KOPT-K1 (cell line): Measurements from ENCODE around the gene NADSYN1.

Source experiments
- H3K27ac ChIP-seq: fragments of 200-600 bp; sonication (generic); 2 replicates; pipeline ENCODE4 v1.5.1; 2016; ENCODE audit warnings: antibody characterized with exemption, mild to moderate bottlenecking, low read depth, low read length; ENCODE audit not compliant: poor library complexity, severe bottlenecking
- H3K36me3 ChIP-seq: fragments of 200-600 bp; sonication (generic); 2 replicates; pipeline ENCODE4 v1.5.1; 2017; ENCODE audit warnings: antibody characterized with exemption, mild to moderate bottlenecking, low read length, moderate library complexity; ENCODE audit not compliant: insufficient read depth
- H3K9me3 ChIP-seq: fragments of 200-600 bp; sonication (generic); 2 replicates; pipeline ENCODE4 v1.5.1; 2017; ENCODE audit warnings: antibody characterized with exemption, low read length, mild to moderate bottlenecking; ENCODE audit not compliant: insufficient read depth, poor library complexity, severe bottlenecking

Gene NADSYN1

DNA sequence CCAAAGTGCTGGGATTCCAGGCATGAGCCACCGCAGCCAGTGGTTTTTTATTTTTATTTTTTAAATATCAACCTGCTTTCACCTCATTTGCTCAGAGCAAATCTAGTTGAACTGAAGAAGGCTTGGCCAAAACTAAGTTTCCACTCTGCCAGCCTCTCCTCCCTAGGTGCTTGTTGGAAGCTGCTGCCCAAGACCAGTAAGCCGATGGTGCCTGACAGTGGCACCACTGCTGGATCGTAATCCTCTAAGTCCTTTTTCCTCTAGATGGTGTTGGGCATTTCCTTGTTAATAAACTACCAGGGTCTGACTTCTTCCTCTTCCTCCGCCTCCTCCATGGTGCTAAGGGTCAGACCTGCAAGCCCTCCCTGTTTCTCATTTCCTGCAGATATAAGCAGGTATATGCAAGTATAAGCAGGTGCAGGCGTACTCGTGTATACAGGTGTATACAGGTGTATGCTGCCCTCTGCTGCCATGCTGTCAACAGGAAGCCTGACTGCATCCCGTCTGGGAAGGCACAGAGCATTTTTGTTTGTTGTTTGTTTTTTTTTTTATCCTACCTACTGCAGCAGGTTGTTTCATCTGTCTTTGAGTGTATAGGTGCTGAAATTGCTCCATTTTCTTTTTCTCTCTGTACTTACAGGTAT is 1.6 kb downstream of the NADSYN1 start:
- peaks cover 52% of the 10 kb centered on the region for H3K36me3 ChIP-seq
- H3K9me3 ChIP-seq = no peaks in the 10 kb centered on the region
- H3K27ac ChIP-seq = no peak overlapping the region

DNA sequence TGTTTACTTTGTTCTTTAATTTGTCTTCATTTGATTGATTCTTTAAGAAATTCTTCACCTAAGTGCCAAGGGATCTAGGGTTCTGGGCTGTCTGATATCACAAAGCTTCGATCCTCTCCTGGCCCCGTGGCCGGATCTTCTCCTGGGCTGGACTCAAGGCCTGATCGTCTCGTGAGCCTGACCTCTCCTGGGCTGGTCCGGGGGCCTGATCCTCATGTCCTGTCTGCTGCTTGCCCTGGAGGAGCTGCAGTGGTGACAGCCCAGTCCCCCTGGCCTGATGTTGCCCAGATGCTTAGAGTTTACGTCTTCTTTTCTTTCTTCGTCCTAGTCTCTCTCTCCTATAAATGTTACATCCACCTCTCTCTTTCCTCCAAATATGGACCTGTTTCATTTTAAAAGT is 3.3 kb downstream of the NADSYN1 start:
- no peaks in the 10 kb centered on the region for H3K9me3 ChIP-seq
- H3K27ac ChIP-seq = no peak overlapping the region
- peaks cover 68% of the 10 kb centered on the region for H3K36me3 ChIP-seq

DNA sequence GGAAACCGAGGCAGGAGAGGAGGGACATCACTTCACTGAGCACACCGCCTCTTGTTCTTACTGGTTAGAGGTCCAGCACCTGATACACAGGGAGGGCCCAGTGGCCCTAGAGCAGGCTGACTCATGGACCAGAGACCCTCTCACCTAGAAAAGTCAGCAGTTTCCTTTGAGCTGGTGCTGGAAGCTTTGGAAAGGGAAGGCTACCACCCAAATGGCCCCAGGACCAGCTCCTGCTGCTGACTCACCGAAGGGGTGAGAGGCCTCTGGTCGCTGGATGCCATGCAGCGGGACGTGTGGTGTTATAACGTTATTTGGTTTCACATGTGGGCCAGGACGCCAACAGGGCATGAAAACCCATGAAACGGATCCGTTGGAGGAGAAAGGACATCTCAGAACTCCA is 3.8 kb downstream of the NADSYN1 start:
- Histone ChIP-seq H3K36me3 (peaks cover 73% of the 10 kb centered on the region), H3K27ac (no peak overlapping the region)

DNA sequence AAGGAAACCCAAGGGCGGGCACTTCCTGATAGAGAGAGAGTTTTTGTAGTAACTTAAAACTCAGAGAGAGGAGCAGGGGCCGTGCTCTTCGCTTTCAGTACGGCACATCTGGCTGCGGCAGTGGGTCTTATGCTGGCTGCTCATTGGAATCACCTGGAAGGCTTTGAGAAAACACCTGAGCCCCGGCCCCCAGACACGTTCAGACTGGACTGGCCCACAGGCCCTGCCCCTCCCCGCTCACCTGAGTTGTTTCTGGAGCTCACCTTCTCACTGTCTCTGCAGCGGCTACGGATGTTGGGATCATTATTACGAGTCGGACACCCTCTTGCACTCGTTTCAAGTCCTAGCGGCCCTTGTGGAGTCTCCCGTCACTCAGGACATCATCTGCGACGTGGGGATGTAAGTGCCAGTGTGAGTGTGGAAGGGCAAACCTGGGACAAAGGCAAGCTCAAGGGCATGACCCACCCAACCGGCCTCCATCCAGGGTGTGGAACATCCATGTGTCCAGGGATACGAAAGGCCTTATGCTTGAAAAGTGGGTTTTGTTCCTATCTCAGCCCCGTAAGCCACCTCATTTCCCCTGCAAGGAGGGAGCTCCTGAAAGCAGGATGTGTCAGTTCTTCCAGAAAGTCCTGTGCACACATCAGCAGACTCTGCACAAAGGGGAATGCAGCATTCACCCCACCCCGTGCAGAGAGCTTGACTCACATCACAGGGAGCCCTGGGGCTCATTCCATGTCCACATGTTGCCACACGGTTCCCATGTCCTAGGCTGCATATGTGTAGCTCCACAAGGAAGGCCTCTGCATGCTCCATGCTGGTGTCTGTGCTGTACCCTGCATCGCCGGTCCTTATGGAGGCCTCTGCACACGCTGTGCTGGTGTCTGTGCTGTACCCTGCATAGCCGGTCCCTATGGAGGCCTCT is 5.4 kb downstream of the NADSYN1 start:
- peaks cover 89% of the 10 kb centered on the region for H3K36me3 ChIP-seq
- H3K9me3 ChIP-seq = no peaks in the 10 kb centered on the region
- H3K27ac ChIP-seq = no peak overlapping the region

More for the DNA sequence above, 3.8 kb downstream of the NADSYN1 start:
- no peaks in the 10 kb centered on the region for H3K9me3 ChIP-seq

DNA sequence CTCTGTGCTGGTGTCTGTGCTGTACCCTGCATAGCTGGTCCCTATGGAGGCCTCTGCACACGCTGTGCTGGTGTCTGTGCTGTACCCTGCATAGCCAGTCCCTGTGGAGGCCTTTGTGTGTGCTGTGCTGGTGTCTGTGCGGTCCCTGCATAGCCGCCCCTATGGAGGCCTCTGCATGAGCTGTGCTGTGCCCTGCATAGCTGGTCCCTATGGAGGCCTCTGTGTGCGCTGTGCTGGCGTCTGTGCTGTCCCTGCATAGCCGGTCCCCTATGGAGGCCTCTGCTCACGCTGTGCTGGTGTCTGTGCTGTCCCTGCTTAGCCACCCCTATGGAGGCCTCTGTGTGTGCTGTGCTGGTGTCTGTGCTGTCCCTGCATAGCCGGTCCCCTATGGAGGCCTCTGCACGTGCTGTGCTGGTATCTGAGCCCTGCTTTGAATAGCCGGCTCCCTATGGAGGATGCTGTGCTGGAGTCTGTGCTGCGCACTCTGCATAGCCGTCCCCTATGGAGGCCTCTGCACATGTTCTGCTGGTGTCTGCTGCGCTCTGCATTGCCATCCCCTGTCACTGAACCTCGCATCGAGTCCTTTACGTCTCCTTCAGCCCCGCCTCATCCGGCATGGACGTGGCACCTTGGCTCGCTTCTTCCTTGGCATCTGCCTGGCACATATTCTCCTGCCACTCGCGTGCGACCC is 6.2 kb downstream of the NADSYN1 start:
- Histone ChIP-seq H3K36me3 (peaks cover 97% of the 10 kb centered on the region), H3K9me3 (no peaks in the 10 kb centered on the region), H3K27ac (no peak overlapping the region)

DNA sequence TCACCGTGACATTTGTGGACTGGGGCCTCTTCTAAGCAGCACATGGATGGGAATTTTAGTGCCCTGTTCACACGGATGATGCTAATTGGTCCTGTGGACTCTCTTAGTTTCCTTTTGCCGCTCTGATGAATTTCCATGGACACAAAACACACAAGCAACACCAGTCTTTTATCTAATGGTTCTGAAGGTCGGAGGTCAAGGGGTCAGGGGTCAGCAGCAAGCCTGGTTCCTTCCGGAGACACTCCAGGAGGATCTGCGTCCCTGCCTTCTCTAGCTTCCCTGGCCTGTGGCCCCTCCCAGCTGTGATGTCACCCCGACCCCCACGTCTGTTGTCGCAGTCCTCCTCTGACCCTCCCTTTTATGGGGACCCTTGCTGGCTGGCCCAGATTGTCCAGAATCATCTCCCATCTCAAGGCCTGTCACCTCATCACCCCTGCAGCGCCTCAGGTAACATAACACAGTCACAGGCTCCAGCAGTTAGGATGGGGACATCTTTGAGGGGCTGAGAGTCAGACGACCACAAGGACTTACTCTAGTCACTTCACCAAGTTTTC is 6.8 kb downstream of the NADSYN1 start:
- Histone ChIP-seq H3K9me3 (no peaks in the 10 kb centered on the region), H3K27ac (no peak overlapping the region), H3K36me3 (peaks cover 96% of the 10 kb centered on the region)

DNA sequence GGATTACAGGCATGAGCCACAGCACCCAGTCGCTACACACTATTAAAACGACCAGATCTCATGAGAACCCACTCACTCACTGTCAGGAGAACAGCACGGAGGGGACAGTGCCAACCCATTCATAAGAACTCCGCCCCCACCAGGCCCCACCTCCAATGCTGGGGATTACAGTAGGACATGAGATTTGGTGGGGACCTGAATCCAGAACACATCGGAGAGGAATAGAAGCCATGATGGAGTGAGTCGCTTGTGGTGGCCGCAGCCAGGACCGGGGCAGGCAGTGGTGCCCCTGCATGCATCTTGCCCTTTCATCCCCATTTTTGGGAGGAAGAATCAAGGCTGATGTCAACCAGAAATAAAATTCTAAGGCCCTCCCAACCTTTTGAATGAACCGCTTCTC is 8.7 kb downstream of the NADSYN1 start:
- no peak overlapping the region for H3K27ac ChIP-seq
- H3K36me3 ChIP-seq = peaks cover 93% of the 10 kb centered on the region
- H3K9me3 ChIP-seq = no peaks in the 10 kb centered on the region

DNA sequence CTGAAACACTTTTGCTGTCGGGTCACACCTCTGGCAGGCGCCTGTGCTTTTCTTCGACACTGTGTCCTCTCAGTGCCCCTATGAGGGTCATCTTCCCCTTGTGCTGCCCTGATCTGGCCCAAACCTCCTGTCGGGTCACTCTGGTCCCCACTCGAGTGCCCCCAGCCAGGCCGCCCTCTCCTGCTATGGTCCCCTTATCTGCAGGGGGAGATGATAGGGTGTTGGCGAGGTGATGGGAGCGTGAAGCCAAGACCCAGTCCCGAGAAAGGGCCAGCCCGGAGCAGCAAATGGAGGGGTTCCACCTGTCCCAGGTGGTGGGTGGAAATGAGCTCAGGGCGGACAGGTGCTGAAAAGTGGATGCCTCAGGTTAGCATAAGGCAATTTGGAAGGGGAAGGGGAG is 9.7 kb downstream of the NADSYN1 start:
- Histone ChIP-seq H3K9me3 (no peaks in the 10 kb centered on the region), H3K27ac (no peak overlapping the region), H3K36me3 (peaks cover 93% of the 10 kb centered on the region)

DNA sequence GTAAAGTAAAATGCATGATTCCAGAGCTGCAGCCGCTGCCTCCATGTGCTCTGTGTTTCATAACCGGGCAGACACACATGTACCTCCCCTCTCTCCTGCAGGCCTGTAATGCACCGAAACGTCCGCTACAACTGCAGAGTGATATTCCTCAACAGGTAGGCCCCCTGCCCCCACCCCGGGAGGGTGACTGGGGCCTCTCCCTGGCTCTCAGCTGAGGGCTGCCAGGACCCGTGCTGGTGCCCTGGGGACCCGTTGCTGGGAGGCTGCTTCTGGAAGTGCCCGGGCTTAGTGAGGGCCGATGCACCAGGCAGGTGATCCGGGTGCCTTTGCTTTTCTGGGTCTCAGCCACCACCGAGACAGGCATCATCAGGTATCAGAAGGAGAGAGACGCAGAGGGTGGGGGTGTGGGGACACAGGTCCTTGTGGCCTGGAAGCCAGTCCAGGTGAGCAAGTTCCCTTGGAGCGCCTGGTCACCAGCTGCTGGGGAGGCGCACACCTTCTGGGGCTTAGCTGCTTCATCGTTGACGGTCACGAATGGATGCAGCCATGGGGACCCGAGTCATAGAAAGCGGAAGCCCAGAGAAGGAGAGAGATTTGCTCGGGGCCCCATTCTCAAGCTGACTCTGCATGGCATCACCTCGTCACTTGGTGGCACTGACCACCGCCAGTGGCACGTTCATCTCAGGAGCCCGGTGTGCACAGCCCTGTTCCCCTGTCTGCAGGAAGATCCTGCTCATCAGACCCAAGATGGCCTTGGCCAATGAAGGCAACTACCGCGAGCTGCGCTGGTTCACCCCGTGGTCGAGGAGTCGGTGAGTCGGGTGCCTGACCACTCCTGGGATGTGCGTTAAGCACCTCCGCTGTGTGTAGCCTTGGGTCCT is 10.6 kb downstream of the NADSYN1 start:
- H3K27ac ChIP-seq = no peak overlapping the region
- H3K36me3 ChIP-seq = peaks cover 89% of the 10 kb centered on the region
- no peaks in the 10 kb centered on the region for H3K9me3 ChIP-seq

DNA sequence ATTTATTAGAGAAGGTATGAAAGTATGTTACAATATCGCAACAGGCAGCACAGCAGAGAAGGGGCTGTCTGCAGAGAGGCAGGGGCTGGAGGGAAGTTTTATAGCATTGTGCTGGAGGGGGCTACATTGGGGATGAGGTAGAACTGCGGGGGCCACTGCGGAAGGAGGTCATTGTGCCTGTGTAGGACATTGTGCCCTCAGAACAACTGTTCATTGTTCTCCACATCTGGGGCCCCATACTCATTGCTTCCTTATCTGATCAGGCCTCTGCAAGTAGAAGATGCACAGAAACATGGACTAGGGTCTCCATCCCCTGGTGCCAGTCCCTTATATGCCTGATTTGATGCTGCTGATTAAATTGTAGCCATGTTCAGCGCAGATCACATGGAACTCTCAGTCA is 12.1 kb downstream of the NADSYN1 start:
- peaks cover 74% of the 10 kb centered on the region for H3K36me3 ChIP-seq
- no peak overlapping the region for H3K27ac ChIP-seq
- no peaks in the 10 kb centered on the region for H3K9me3 ChIP-seq

DNA sequence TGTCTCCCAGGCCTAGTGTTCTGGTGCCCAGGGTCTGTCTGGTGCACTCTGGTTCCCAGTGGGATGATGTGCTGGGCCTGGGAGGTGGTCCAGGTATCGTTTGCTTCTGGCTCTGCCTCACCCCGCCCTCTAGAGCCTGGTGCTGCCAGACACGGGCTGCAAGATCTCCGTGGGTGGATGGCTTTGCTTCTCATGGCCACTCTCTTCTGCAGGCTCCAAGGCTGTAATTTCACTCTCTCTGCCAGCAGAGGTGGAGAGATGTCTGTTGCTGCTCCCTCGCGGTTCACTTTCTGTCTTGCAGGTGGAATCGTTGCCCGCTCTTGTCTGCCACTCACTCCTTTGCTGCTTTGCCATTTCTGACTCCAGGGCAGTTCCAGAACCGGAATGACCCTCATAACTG is 13.4 kb downstream of the NADSYN1 start:
- peaks cover 67% of the 10 kb centered on the region for H3K36me3 ChIP-seq

DNA sequence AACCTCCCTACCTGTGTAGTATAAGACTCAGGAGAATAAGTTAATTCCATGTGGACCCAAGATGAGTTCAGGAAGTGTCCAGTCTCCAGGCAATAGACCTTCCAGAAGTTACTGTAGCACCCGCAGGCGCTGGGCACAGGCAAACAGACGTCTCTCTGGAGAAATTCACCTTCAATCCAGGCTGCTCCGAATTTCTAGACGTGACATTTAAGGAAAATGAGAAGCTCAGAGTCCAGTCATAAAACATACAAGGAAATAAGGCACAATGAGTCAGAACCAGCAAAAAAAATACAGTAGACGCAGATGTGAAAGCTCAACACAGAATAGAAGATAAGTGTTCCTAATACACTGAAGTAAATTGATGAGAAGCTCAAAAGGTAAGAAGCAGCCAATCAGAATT is 14.2 kb downstream of the NADSYN1 start:
- Histone ChIP-seq H3K9me3 (no peaks in the 10 kb centered on the region), H3K27ac (no peak overlapping the region), H3K36me3 (peaks cover 67% of the 10 kb centered on the region)

More for the DNA sequence above, 13.4 kb downstream of the NADSYN1 start:
- Histone ChIP-seq H3K27ac (no peak overlapping the region), H3K9me3 (no peaks in the 10 kb centered on the region)

DNA sequence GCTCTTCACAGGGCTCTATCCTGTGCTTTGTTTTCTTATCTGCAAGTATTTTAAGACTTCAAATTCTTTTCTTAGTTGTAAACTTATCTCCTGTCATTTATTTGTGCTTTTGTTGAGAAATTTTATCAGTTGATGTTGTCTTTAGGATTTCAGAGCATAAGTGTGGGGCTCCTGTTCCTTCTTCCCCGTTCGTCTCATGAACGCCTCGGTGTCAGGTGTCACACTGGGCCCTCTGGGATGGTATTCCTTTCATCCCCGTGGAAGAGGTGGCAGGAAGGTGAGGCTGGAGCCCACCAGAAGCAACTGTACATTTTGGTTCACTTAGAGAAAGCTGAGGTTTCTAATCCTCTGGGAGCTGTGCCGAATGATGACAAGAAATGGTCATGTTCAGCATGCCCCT is 17.9 kb downstream of the NADSYN1 start:
- peaks cover 72% of the 10 kb centered on the region for H3K36me3 ChIP-seq
- H3K9me3 ChIP-seq = no peaks in the 10 kb centered on the region
- H3K27ac ChIP-seq = no peak overlapping the region

DNA sequence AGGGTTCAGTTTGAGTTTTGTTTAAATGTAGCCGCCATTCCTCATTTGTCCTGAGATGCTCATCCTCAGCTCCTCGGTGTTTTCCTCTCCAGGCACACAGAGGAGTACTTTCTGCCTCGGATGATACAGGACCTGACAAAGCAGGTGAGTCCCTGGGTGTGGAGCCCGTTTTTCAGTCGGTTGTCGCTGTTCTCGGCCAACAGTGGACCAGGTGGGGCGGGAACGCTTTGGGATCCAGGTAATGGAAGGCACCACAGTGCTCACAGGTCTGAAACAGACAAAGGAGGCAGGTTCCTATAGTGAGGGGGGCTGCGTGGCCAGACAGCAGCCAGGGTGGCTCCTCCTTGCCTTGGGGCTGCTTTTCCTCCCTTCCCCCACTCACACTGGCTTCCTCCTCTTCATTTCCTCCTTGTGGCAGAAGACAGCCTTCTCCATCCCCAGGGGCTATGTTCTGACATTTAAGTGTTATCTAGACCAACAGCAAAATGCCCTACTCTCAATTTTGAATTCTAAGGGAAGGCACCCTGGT is 19.4 kb downstream of the NADSYN1 start:
- Histone ChIP-seq H3K27ac (no peak overlapping the region), H3K36me3 (peaks cover 72% of the 10 kb centered on the region), H3K9me3 (no peaks in the 10 kb centered on the region)
